ENCODE results near the gene NAT8L. TPM values are rescaled to one million over a fixed set of nuclear protein-coding genes. Genes with fewer than 3 reads are reported as not detected.

Gene NAT8L
- total RNA-seq, 2 experiments from 2014 or later: not detected

GRCh38 chr4:2079926-2080325, 20.8 kb downstream of the NAT8L start:
- no peaks in the 10 kb centered on the region for H3K27me3 Mint-ChIP-seq
- no peaks in the 10 kb centered on the region for H3K9me3 Mint-ChIP-seq
- H3K4me3 Mint-ChIP-seq: no peak overlapping the region
- no peak overlapping the region for H3K27ac Mint-ChIP-seq
- ChIA-PET CTCF (no interaction called here), POLR2A (no interaction called here)
- Histone ChIP-seq H3K27me3 (ENCODE audit: control insufficient read depth in 1 of 2, insufficient read depth in 2 of 2, low read length in 2 of 2) (no peaks in the 10 kb centered on the region), H3K4me3 (ENCODE audit: low read length) (no peak overlapping the region), H3K4me1 (ENCODE audit: insufficient read depth, low read length) (no peaks in the 10 kb centered on the region), H3K27ac (ENCODE audit: low read depth in 1 of 2, low read length in 2 of 2) (no peak overlapping the region), H3K36me3 (ENCODE audit: insufficient read depth, low read length) (no peaks in the 10 kb centered on the region), H3K9me3 (ENCODE audit: control insufficient read depth in 1 of 2, insufficient read depth in 1 of 2, low read length in 2 of 2) (no peaks in the 10 kb centered on the region)
- intact Hi-C loops (cut with DNase I, micrococcal nuclease): no loop called here
- H3K36me3 Mint-ChIP-seq (ENCODE audit: low read depth): no peaks in the 10 kb centered on the region
- ATAC-seq (ENCODE audit: poor library complexity): no peak
- H3K4me1 Mint-ChIP-seq (ENCODE audit: low read depth): no peaks in the 10 kb centered on the region
- DNase-seq: no peak
- TF ChIP-seq CTCF (IDR thresholded peaks at IDR 0.05): no peak

GRCh38 chr4:2080429-2081300, 21.5 kb downstream of the NAT8L start:
- H3K4me3 ChIP-seq (ENCODE audit: low read length): no peak overlapping the region
- no peaks in the 10 kb centered on the region for H3K36me3 ChIP-seq (ENCODE audit: insufficient read depth, low read length)
- H3K9me3 ChIP-seq (ENCODE audit: control insufficient read depth in 1 of 2, insufficient read depth in 1 of 2, low read length in 2 of 2): no peaks in the 10 kb centered on the region
- ATAC-seq (ENCODE audit: poor library complexity) (no peak), DNase-seq (peak in 1 of 14 experiments; percentile 26)
- peaks cover 0 to 3% of the 10 kb centered on the region in 2 experiments for H3K27me3 ChIP-seq (ENCODE audit: control insufficient read depth in 1 of 2, insufficient read depth in 2 of 2, low read length in 2 of 2)
- intact Hi-C loops (cut with DNase I, micrococcal nuclease): no loop called here
- Mint-ChIP-seq H3K4me1 (ENCODE audit: low read depth) (no peaks in the 10 kb centered on the region), H3K27ac (no peak overlapping the region), H3K4me3 (no peak overlapping the region), H3K36me3 (ENCODE audit: low read depth) (no peaks in the 10 kb centered on the region), H3K27me3 (no peaks in the 10 kb centered on the region), H3K9me3 (no peaks in the 10 kb centered on the region)
- H3K27ac ChIP-seq (ENCODE audit: low read depth in 1 of 2, low read length in 2 of 2): no peak overlapping the region
- no peaks in the 10 kb centered on the region for H3K4me1 ChIP-seq (ENCODE audit: insufficient read depth, low read length)
- no peak for TF ChIP-seq CTCF (IDR thresholded peaks at IDR 0.05)
- POLR2A ChIA-PET: no interaction called here
- CTCF ChIA-PET: no interaction called here

GRCh38 chr4:2081540-2081939, 22.4 kb downstream of the NAT8L start:
- Mint-ChIP-seq H3K9me3 (no peaks in the 10 kb centered on the region), H3K27ac (no peak overlapping the region), H3K4me1 (ENCODE audit: low read depth) (no peaks in the 10 kb centered on the region), H3K4me3 (no peak overlapping the region), H3K27me3 (no peaks in the 10 kb centered on the region), H3K36me3 (ENCODE audit: low read depth) (no peaks in the 10 kb centered on the region)
- no peaks in the 10 kb centered on the region for H3K4me1 ChIP-seq (ENCODE audit: insufficient read depth, low read length)
- H3K36me3 ChIP-seq (ENCODE audit: insufficient read depth, low read length): no peaks in the 10 kb centered on the region
- CTCF ChIA-PET: no interaction called here
- peaks cover 0 to 2% of the 10 kb centered on the region in 2 experiments for H3K9me3 ChIP-seq (ENCODE audit: control insufficient read depth in 1 of 2, insufficient read depth in 1 of 2, low read length in 2 of 2)
- POLR2A ChIA-PET: no interaction called here
- ATAC-seq (ENCODE audit: poor library complexity) (no peak), DNase-seq (no peak)
- intact Hi-C loops (cut with DNase I, micrococcal nuclease): no loop called here
- no peak for TF ChIP-seq CTCF (IDR thresholded peaks at IDR 0.05)
- no peak overlapping the region for H3K4me3 ChIP-seq (ENCODE audit: low read length)
- peaks cover 0 to 3% of the 10 kb centered on the region in 2 experiments for H3K27me3 ChIP-seq (ENCODE audit: control insufficient read depth in 1 of 2, insufficient read depth in 2 of 2, low read length in 2 of 2)
- no peak overlapping the region for H3K27ac ChIP-seq (ENCODE audit: low read depth in 1 of 2, low read length in 2 of 2)
